ENCODE results near the gene STKLD1.

STKLD1 gene

DNA sequence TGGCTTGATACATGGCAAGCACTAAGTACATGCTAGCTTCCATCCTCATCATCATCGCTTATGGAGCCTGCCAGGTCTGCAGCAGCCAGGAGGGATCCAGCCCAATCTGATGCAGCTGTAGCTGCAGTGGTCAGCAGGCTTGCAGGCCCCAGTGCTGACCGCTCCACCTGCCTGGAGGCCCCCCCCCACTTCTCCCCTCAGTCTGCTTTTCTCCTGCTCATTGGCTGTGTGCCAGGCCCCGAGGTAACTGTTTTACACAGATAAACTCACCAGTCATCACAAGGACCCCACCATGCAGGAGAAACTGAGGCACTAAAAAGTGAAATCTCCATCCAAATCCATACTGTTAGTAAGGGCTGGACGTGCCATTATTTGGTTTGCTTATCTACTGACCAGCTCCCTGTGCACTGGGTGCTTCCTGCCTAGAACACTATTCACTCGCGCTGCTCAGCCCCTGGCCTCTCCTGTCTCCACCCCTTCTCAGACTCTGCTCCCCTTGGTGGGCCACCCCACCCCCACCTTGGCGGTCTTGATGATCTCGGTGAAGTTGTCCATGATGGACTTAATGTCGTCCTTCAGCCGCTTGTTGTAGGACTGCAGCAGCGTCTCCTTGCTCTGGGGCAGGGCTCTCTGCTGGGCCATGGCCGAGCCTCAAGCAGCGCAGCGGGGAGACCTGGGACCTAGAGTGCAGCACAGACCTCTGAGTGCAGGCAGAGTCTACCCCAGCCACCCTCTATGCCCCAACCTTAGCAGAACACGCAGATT is 30.0 kb upstream of the STKLD1 start:
- DNase-seq, result no peak

- DNase-seq, result no peak
Measured at GRCh38 chr9:133347515-133347984, 28.6 kb upstream of the STKLD1 start.

DNA sequence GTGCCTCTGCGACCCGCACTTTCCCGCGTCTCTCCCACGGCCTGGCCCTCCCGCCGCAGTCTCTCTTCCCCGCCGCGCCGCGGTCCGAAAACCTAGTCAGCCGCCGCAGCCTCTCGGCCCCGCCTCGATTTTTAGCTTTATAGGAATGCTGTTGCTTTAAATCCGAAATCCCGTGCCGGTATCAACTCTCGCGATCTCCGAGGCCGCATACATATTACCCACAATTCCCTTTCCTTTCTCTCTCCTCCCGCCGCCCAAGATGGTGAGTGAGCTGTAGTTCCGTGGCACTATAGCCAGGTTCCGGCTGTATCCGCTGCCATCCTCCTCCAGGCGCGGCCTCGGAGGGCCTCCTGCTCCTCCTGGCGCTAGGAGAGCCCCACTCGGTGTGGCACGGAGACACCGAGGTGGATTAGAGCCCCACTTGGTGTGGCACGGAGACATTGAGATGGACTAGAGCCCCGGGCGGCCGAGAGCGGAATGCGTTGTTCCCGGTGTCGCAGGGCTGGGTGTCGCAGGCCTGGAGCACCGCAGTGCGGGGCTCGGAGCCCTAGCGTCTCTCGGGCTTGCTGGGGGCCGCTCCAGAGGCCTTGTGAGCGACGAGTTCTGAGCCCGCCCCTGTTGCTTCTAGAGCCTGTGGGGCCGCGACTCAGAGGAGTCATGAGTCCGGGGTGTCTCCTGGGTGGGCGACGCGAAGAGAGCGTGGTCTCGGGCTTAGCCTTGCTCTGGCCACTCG is 28.0 kb upstream of the STKLD1 start, which contains the start of the genes MED22 and RPL7A:
TSS of gene MED22 (minus strand) at position 147 of the 733 bp plus-strand sequence. CDS start 1,469 bp downstream, outside the sequence.
TSS of gene RPL7A (plus strand) at position 234 of the 733 bp plus-strand sequence. CDS start at position 260, 26 bp downstream.
- DNase-seq, result peak; percentile 92

- no peak for DNase-seq
Measured at GRCh38 chr9:133348718-133349573, 27.2 kb upstream of the STKLD1 start.

DNA sequence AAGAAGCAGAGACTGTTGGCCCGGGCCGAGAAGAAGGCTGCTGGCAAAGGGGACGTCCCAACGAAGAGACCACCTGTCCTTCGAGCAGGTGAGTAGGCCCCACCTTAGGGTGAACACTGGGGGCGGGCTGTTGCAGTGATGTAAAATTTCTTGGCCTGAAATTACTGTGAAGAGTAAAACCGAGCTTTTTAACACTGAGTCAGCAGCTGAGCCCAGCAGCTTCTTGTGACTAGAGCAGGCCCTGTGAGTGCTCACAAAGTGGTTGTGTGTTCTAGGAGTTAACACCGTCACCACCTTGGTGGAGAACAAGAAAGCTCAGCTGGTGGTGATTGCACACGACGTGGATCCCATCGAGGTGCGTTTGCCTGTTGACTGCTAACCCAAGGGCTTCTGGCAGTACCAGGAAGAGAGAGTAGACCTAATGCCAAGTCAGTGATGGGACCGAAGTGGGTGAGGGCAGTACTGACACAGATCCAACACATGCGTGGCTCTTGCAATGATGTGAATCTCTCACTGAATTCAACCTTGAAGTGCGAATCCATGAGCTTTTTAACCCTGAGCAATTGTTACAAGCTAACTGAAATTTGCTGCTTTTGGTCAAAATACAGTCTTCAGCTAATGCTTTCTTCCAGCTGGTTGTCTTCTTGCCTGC is 26.1 kb upstream of the STKLD1 start:
- no peak for DNase-seq

DNA sequence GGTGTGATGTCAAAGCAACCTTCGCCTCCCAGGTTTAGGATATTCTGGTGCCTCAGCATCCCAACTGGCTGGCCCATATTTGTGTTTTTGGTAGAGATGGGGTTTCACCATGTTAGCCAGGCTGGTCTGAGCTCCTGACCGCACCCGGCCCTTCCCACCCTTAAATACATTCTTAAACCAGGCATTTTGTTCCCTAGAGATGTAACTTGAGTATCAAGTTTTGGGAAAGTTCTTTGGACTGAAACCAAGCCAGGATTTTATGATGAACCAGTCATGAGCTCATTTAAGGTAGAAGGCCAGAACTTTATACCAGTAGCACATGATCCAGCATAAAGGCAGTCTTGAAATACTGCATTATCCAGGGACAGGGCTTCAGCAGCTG is 24.6 kb upstream of the STKLD1 start:
- no peak for DNase-seq

DNA sequence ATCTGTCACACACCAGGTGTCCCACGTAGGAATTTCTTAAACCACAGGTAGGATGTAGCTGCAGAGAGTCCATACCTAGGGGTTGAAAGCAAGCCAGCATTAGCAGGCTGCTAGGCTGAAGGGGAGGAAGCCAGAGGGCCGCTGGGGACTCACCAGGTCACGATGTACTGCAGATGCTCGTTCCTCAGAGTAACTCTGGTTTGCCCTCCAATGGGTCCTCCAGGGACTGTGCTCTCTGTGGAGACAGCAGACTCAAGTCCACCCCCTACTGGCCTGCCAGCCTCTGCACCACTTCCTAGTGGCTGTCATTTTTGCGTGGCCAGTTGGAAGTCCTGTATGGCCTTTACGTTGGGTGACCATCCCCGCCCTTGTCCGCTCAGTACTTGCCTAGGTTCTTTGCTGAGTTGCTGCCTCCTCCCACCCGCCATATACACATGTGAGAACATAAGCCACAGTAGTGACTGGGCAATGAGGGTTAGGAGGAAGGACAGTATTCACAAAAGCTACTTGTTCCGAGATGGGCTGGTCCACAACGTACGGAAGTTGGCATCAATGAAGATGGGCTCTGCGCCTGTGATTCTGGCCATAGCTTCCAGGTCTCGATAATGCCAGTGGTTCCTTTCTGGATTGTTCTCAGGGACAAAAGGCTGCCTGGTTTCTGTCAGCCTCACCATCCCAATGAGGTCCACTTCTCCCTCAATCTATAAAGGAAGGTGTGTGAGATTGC is 24.1 kb upstream of the STKLD1 start:
- no peak for DNase-seq

DNA sequence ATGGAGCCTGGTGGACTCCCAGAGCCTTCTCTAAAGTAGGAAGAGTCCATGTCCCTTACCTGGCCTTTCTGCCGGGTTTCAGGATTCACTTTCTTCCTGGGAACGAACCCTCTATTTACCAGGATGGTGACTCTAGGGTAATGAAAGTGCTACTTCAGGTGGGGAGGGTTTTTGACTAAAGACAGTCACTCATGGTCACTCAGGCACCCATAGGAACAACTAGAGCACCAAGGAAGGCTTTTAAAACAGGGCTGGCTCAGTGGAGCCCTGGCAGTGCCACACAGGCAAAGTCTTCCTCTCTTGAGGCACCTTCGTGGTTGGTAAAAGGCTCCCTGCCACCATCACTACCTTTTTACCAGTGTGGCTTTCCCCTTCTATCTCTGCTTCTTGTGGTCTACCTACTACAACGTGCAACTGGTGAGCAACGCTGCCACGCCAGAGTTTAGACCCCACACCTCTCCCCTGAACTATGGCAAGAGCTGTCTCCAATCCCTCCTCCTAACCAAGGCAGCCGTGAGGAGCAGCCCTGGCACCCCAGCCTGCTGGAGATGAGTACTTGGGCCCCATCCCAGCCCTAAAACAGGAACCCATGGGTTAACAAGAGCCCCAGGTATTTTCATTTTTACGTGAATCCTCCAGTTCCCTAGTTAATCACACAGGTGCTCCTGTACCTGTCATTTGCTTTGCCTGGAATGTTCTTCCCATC is 23.4 kb upstream of the STKLD1 start:
- no peak for DNase-seq

- no peak for DNase-seq
Measured at GRCh38 chr9:133353548-133353947, 22.6 kb upstream of the STKLD1 start.

GRCh38 chr9:133354766-133355165 is 21.4 kb upstream of the STKLD1 start:
- no peak for DNase-seq

DNA sequence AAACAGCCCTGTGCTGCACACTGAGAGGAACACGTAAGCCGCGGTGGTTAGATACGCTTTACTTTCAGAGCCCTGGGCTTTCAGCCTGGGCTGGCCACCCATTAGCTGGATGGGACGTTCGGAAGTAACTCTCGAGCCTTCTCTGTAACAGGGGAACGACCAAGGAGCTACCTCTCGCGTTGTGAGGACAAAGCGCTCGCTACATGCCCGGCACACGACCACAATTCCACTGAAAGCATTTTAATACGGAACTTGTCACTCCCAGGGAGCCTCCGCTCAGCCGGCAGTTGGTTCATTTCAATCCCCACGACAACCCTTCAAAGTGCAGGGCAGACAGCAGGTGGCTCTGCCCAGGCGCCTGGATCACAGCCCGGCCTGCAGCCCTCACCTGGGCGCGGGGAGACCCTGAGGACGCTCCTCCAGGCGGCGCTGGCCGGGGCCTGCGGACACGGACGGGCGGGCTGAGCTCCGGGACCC is 20.2 kb upstream of the STKLD1 start:
- no peak for DNase-seq

- peak; percentile 44 for DNase-seq
Measured at GRCh38 chr9:133356391-133357091, 19.6 kb upstream of the STKLD1 start, which contains the start of the genes SURF1 and SURF2. Gene SURF1 (minus strand): TSS chr9:133356487. CDS start chr9:133356453, 34 bp downstream. Gene SURF2 (plus strand): TSS chr9:133356550. CDS start chr9:133356593, 43 bp downstream.

DNA sequence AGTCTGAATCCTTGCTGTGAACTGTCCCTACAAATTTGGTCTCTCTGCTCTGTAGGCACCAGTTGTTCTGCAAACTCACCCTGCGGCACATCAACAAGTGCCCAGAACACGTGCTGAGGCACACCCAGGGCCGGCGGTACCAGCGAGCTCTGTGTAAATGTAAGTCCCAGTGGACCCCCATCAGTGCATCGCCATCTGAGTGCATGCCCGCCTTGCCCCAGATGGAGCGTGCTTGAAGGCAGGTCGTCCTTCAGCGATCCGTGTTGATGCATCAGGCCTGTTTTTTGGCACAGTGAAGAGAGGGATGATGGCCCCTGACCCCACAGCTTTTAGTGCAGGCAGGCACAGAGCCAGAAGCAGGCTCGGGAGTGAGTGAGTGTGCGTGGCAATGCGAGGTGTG is 18.5 kb upstream of the STKLD1 start:
- DNase-seq, result no peak

- DNase-seq, result no peak
Measured at GRCh38 chr9:133359399-133360175, 16.6 kb upstream of the STKLD1 start.

GRCh38 chr9:133360400-133361393 is 15.5 kb upstream of the STKLD1 start:
- no peak for DNase-seq

- no peak for DNase-seq
Measured at GRCh38 chr9:133361507-133362092, 14.6 kb upstream of the STKLD1 start.

GRCh38 chr9:133362359-133363044 is 13.7 kb upstream of the STKLD1 start:
- no peak for DNase-seq
